IgD-negative memory B cell (primary cell): ENCODE data around the gene CLEC4G. TPM values are rescaled to one million over a fixed set of nuclear protein-coding genes. Genes with fewer than 3 reads are reported as not detected.

Source experiments
- H3K27ac Mint-ChIP-seq, 3 donors: one replicate each; pipeline ENCODE4 v1.8.0; 2020 to 2022; ENCODE audit warnings: mild to moderate bottlenecking in 3 of 3, mixed read lengths in 3 of 3, moderate library complexity in 1 of 3
- H3K27me3 Mint-ChIP-seq: one replicate; pipeline ENCODE4 v1.8.0; 2021; ENCODE audit warnings: mixed read lengths
- H3K36me3 Mint-ChIP-seq: one replicate; pipeline ENCODE4 v1.8.0; 2020; ENCODE audit warnings: mild to moderate bottlenecking, mixed read lengths
- H3K4me1 Mint-ChIP-seq, 3 donors: one replicate each; pipeline ENCODE4 v1.8.0; 2020 to 2022; ENCODE audit warnings: mixed read lengths in 3 of 3, mild to moderate bottlenecking in 1 of 3
- H3K4me3 Mint-ChIP-seq, 4 donors: one replicate each; pipeline ENCODE4 v1.8.0; 2020 to 2022; ENCODE audit warnings: mild to moderate bottlenecking in 4 of 4, mixed read lengths in 4 of 4, moderate library complexity in 3 of 4
- H3K9me3 Mint-ChIP-seq, 3 donors: one replicate each; pipeline ENCODE4 v1.8.0; 2020 to 2021; ENCODE audit warnings: mixed read lengths in 3 of 3, mild to moderate bottlenecking in 1 of 3
- polyA plus RNA-seq: library from polyadenylated mRNA; unstranded; fragments of 300-500 nt; fragmentation: Illumina TruSeq; gene quantifications from one replicate; pipeline ENCODE4 v1.2.3, GENCODE V29; 2021

Gene CLEC4G
- polyA plus RNA-seq, 1 donor from 2014 or later: 0.43 TPM

DNA sequence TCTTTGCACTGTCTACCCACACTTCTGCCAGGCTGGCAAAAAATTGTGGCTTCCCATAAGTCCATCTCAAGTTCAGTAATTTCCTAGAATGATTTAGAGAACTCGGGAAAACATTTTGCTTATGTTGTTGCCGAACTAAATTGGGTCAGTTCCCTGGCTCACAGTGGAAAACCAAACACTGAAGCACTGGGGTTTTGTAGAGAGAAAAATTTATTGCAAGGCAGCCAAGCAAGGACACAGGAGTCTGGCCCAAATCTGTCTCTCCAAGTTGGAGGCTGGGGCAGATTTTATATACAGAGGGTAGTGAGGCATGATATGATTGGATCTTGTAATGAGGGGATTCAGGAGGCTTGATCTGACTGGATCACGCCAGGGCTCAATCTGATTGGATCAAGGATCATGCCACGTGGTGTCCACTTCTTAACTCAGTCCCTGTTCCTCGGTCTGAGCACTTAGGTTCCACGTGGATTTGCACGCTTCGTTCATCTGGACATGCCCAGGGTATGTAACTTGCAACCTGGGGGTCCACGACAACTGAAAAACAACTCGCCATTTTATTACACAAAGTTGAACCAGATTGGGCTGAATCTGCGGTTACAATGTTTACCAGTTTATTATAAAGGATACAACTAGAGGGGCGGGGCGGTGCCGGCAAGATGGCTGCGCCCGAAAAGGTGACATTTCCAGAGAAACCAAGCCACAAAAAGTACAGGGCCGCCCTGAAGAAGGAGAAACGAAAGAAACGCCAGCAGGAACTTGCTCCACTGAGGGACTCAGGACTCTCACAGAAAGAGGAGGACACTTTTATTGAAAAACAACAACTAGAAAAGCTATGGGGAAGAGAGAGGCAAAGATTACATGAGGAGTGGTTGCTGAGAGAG is 8.1 kb upstream of the CLEC4G start:
- Mint-ChIP-seq H3K4me1 (peaks cover 16 to 26% (median 19%) of the 10 kb centered on the region in 3 donors), H3K4me3 (peak overlapping the region in 1 of 4 donors; percentile 26), H3K36me3 (peaks cover 2% of the 10 kb centered on the region), H3K27me3 (peaks cover 12% of the 10 kb centered on the region), H3K27ac (peak overlapping the region in 1 of 3 donors; percentile 15), H3K9me3 (peaks cover 0 to 1% (median 0%) of the 10 kb centered on the region in 3 donors)

DNA sequence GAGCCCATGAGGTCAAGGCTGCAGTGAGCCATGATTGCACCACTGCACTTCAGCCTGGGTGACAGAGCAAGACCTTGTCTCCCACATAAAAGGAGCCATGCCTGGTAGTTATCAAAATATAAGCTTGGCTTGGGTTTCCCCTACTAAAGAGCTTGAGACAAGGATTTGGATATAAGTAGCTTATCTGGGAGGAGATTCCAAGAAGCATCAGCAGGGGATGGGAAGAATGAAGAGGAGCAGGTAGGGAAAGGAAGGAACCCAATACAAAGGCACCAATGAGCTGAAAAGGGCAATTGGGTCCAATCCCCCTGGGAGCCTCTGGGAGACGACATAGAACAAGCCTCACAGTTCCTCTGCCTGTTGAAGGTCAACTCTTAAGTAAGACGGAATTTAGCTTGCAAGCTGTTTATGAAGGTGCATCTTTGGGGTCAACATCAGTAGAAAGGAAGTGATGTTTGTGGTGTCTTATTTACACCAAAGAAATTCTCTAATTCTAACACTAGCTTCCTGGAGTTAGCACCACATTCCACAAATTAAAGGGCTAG is 7.4 kb upstream of the CLEC4G start:
- Mint-ChIP-seq H3K27ac (peak overlapping the region in 1 of 3 donors; percentile 86), H3K36me3 (peaks cover 2% of the 10 kb centered on the region), H3K27me3 (peaks cover 9% of the 10 kb centered on the region), H3K4me3 (no peak overlapping the region), H3K9me3 (peaks cover 0 to 1% (median 0%) of the 10 kb centered on the region in 3 donors), H3K4me1 (peaks cover 12 to 23% (median 16%) of the 10 kb centered on the region in 3 donors)

DNA sequence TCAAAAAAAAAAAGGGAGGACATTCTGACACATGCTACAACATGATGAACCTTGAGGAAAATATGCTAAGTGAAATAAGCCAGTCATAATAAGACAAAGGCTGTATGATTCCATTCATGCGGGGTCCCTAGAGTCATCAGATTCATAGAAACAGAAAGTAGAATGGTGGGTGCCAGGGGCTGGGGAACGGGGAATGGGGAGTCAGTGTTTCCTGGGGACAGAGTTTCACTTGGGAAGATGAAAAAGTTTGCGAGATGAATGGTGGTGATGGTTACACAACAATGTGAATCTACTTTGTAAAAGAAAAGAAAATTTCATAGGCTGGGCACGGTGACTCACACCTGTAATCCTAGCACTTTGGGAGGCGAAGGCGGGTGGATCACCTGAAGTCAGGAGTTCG is 6.1 kb upstream of the CLEC4G start:
- Mint-ChIP-seq H3K9me3 (no peaks in the 10 kb centered on the region), H3K27ac (no peak overlapping the region), H3K4me3 (peak overlapping the region in 1 of 4 donors; percentile 58), H3K4me1 (peaks cover 6 to 18% (median 16%) of the 10 kb centered on the region in 3 donors), H3K27me3 (peaks cover 9% of the 10 kb centered on the region), H3K36me3 (peaks cover 2% of the 10 kb centered on the region)

DNA sequence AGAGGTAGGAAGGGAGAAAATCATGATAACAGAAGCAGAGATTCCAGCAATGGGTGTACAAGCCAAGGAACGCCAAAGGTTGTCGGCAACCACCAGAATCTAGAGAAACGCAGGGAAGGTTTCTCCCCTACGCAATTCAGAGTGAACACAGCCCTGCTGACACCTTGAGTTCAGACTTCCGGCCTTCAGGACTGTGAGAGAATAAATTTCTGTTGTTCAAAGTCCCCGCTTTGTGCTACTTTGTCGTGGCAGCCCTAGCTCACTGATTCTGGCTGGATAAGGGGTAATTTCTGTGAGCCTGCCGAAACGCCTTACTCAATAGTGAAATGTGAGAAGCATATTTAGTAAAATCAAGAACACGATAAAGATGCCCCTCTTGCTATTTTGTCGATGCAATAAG is 5.3 kb upstream of the CLEC4G start:
- H3K36me3 Mint-ChIP-seq: peaks cover 2% of the 10 kb centered on the region
- H3K4me1 Mint-ChIP-seq: peaks cover 6 to 16% (median 14%) of the 10 kb centered on the region in 3 donors
- H3K27ac Mint-ChIP-seq: no peak overlapping the region
- no peaks in the 10 kb centered on the region for H3K9me3 Mint-ChIP-seq
- no peak overlapping the region for H3K4me3 Mint-ChIP-seq
- peaks cover 9% of the 10 kb centered on the region for H3K27me3 Mint-ChIP-seq

DNA sequence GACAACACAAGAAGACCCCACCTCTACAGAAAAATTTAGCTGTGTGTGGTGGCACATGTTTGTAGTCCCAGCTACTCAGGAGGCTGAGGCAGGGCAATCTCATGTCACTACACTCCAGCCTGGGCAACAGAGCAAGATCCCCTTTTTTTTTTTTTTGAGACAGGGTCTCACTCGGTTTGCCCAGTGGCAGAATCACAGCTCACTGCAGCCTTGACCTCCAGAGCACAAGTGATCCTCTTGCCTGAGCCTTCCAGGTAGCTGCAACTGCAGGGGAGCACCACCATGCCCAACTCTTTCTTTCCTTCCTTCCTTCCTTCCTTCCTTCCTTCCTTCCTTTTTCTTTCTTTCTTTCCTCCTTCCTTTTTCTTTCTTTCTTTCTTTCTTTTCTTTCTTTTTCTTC is 4.2 kb upstream of the CLEC4G start:
- Mint-ChIP-seq H3K4me1 (peaks cover 3 to 15% (median 9%) of the 10 kb centered on the region in 3 donors), H3K36me3 (peaks cover 2% of the 10 kb centered on the region), H3K4me3 (no peak overlapping the region), H3K9me3 (no peaks in the 10 kb centered on the region), H3K27ac (peak overlapping the region in 1 of 3 donors; percentile 35), H3K27me3 (peaks cover 12% of the 10 kb centered on the region)

DNA sequence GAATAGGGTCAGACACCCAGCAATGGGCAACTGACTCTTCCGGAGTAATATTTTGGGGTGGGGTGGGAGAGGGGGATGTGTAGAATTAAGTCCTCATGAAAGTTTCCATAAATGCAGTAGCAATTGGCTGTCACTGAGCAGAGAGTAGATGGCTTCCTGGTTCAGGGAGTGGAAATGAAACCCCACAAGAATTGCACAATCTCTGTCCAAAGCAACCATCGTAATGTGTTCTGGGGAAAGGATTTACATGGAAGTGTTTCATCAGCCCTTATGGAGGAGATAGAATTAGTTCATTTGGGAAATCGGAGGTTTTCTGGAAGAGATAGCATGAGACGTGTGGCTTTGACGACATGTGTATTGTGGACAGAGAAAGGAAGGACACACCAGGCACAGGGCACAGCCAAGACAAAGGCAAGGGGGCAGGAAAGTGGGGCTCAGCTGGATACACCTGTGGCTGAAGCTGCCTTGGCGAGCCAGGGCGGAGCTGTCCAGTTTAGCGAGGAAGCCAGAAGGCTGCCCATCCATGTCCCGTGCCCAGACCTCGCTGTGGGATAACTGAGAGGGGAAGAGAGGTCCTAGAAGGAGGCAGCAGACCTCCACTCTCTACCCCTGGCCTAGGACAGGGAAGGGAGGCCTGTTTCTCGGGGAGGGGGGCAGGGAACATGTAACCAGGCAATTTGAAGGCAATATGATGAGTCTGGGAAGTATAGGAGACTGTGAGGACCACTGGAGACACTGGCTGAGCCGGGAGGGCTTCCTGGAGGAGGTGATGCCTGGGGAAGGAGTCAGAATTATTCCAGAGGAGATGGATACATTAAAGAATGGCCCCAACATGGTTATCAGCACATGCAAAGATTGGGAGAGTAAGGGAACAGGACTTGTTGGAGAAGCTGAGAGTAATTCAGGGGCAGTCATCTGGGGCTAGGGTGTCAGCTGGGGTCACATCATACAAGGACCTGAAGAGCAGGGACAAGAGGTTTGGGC is 2.6 kb upstream of the CLEC4G start:
- Mint-ChIP-seq H3K4me1 (peaks cover 4 to 17% (median 5%) of the 10 kb centered on the region in 3 donors), H3K27ac (no peak overlapping the region), H3K27me3 (peaks cover 17% of the 10 kb centered on the region), H3K4me3 (peak overlapping the region in 1 of 4 donors; percentile 6), H3K36me3 (no peaks in the 10 kb centered on the region), H3K9me3 (no peaks in the 10 kb centered on the region)

DNA sequence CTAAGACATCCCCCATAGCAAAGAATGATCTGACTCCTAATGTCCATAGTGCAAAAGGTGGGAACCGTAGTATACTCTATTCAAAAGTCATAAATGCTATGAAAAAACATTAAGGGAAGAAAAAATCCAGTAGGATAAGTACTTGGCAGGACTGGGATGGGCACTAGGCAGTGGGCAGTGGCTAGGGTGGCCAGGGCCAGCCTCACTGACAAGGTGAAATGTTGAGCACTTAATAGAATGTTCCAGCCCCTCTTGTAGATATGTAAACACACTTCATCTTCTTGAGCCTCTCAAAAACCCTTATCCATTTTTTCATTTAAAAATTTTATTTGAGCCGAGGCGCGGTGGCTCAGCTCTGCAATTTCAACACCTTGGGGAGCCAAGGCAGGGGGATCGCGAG is 1.5 kb upstream of the CLEC4G start:
- Mint-ChIP-seq H3K36me3 (no peaks in the 10 kb centered on the region), H3K4me3 (no peak overlapping the region), H3K9me3 (no peaks in the 10 kb centered on the region), H3K27ac (no peak overlapping the region), H3K27me3 (peaks cover 28% of the 10 kb centered on the region), H3K4me1 (peaks cover 4 to 15% (median 10%) of the 10 kb centered on the region in 3 donors)

DNA sequence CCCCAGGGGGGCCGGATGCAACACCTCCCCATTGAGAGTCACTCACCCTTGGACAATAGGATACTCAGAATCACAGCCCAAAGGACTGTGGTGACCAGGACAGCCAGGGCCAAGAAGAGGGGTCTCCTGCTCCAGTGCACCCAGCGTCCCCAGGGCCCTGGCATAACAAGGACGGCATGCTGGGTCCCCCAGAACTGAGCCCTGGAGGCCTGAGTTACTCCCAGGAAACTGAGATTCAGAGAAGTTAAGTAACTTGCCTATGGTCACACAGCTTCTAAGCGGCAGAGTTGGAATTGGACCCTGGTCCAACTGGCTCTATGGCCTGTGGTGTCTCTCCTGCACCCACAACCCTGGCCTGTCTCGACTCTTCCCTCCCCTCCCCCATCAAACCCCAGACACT is 295 bp downstream of the CLEC4G start:
- Mint-ChIP-seq H3K27me3 (peaks cover 34% of the 10 kb centered on the region), H3K9me3 (peaks cover 0 to 2% (median 0%) of the 10 kb centered on the region in 3 donors), H3K36me3 (no peaks in the 10 kb centered on the region), H3K4me3 (peak overlapping the region in 2 of 4 donors; percentile 13 to 20), H3K27ac (peak overlapping the region in 1 of 3 donors; percentile 16), H3K4me1 (peaks cover 4 to 15% (median 10%) of the 10 kb centered on the region in 3 donors)

DNA sequence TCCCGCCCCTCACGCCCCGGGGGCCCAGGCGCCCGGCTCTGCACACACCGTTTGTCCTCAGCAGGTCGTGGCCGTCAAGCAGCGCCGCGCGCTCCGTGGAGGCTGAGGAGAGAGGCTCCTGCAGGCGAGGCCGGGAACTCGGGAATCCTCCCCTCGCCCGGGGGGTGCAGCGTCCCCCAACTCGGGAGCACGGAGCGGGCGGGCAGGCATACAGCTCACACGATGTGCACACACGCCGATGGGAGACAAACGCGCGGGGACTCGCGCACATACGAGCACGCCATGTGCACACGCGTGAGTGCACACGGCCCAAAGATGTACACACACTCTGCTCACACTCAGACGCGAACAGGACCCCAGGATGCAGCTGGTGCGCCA is 703 bp downstream of the CLEC4G start:
- no peak overlapping the region for H3K27ac Mint-ChIP-seq
- H3K4me3 Mint-ChIP-seq: no peak overlapping the region
- H3K4me1 Mint-ChIP-seq: peaks cover 4 to 13% (median 10%) of the 10 kb centered on the region in 3 donors
- H3K36me3 Mint-ChIP-seq: no peaks in the 10 kb centered on the region
- peaks cover 35% of the 10 kb centered on the region for H3K27me3 Mint-ChIP-seq
- H3K9me3 Mint-ChIP-seq: peaks cover 0 to 2% (median 0%) of the 10 kb centered on the region in 3 donors

DNA sequence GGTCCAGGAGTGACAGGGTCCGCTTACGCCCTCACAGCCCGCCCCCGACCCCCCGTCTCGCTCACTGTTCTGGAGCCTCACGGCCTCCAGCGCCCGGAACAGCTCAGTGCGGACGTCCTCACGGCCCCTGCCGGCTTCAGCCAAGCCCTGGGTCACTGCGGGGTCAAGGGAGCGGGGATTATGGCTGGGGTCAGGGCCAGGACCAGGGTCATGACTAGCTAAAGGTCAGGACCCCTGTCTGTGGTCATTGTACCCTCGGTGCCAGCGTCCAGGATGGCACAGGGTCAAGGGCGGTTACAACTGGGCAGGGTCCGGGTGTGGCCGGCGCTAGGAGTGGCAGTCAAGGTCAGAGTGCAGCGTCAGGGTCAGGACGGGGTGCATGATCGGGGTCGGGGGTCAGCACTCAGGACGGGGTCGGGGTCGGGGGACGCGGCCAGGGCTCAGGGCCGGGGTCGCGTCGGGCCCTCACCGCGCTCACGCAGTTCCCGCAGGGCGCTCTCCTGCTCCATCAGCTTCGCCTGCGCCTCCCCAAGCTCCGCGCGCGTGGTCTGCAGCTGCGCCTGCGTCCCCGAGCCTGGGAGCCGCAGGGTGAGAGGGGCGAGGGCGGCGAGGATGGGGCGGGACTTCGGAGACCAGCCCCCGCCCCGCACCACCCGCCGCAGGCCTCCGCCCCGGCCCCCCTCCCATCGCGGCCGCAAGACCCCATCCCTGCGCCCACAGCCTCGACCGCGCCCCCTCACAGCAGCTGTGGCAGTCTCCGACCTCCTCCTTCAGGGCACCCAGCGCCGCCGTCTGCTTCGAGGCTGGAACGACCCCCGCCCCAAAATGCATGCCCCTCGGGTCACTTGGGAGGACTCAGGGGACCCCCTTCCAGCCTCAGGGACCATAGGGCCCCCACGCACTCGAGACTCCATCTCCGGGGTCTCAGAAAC is 1.4 kb downstream of the CLEC4G start:
- Mint-ChIP-seq H3K4me1 (peaks cover 4 to 12% (median 10%) of the 10 kb centered on the region in 3 donors), H3K36me3 (no peaks in the 10 kb centered on the region), H3K4me3 (peak overlapping the region; percentile 31 to 78 (median 67)), H3K27ac (no peak overlapping the region), H3K9me3 (peaks cover 0 to 2% (median 0%) of the 10 kb centered on the region in 3 donors), H3K27me3 (peaks cover 34% of the 10 kb centered on the region)

DNA sequence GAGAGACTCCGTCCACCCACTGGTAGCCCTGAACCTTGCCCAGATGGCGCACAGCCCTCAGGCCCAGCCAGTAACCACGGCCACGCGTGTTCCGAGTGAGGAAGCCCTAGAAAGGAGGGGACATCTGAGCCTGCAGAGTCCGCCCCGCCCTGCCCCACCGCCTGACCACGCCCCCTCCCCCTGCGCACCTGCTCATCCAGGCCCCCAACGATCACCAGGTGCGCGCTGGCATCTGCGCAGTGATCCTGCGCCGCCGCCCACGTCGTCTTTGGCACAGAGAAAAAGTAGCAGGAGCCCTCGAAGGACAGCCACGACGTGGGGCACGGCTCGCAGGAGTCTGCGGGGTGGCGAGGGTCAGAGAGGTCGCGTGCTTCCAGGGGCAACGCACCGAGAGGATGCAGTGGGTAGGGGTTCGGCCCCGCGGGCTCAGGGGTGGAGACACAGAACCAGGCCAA is 2.1 kb downstream of the CLEC4G start:
- Mint-ChIP-seq H3K4me3 (peak overlapping the region; percentile 31 to 78 (median 67)), H3K9me3 (peaks cover 0 to 2% (median 1%) of the 10 kb centered on the region in 3 donors), H3K4me1 (peaks cover 4 to 11% (median 10%) of the 10 kb centered on the region in 3 donors), H3K36me3 (no peaks in the 10 kb centered on the region), H3K27me3 (peaks cover 33% of the 10 kb centered on the region), H3K27ac (peak overlapping the region in 1 of 3 donors; percentile 34)

DNA sequence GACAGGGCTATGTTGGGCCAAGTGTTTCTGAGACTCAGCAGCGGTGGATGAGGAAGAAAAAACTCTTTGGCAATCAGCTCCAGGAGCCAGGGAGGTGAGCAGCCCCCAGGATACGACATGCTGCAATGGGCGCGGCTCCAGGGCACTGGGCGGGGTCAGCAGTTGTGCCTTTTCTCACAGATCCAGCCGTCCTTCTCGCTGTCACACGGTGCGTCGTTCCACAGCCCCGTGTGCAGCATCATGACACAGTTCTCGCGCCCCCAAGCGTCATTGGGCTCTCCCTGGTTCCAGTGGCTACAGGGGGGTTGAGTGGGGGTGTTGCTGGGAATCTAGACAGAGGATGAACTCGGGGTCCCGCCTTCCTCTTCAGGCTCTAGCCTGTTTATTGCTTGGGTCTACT is 2.7 kb downstream of the CLEC4G start:
- Mint-ChIP-seq H3K27ac (peak overlapping the region in 1 of 3 donors; percentile 34), H3K9me3 (peaks cover 0 to 2% (median 2%) of the 10 kb centered on the region in 3 donors), H3K27me3 (peaks cover 33% of the 10 kb centered on the region), H3K4me1 (peaks cover 2 to 9% (median 8%) of the 10 kb centered on the region in 3 donors), H3K36me3 (no peaks in the 10 kb centered on the region), H3K4me3 (peak overlapping the region; percentile 59 to 78 (median 68))

DNA sequence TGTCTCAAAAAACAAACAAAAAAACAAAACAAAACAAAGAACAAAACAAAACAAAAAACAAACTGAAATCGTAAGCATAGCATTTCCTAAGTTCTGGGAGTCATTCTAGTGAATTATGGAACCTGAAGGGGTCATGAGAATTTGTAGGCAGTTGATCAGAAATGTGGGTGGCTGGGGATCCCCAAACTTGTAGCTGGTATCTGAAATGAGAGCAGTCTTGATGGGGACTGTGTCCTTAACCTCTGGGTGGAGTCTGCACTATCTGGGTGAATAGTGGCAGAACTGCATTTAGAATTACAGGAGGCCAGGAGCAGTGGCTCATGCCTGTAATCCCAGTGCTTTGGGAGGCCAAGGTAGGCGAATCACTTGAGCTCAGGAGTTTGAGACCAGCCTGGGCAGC is 6.1 kb downstream of the CLEC4G start:
- no peaks in the 10 kb centered on the region for H3K36me3 Mint-ChIP-seq
- peaks cover 0 to 2% (median 2%) of the 10 kb centered on the region in 3 donors for H3K9me3 Mint-ChIP-seq
- no peak overlapping the region for H3K27ac Mint-ChIP-seq
- peaks cover 4 to 14% (median 13%) of the 10 kb centered on the region in 3 donors for H3K4me1 Mint-ChIP-seq
- no peak overlapping the region for H3K4me3 Mint-ChIP-seq
- peaks cover 31% of the 10 kb centered on the region for H3K27me3 Mint-ChIP-seq
